Stimulated activated CD4-positive, alpha-beta T cell treated with anti-CD3 and anti-CD28 coated beads, Interleukin-15, amount 100 ng/mL, for 48 hours (primary cell): ENCODE measurements around the gene TSC2.

Experiments used
- DNase-seq, 2 donors: peaks; one replicate each; pipeline ENCODE4 v3.0.0-alpha.2; 2020; ENCODE audit warnings: low read depth in 2 of 2

Gene TSC2

GRCh38 chr16:2047330-2048115 lies at the start of gene TSC2, which contains the start of gene NTHL1:
TSS of gene TSC2 (plus strand) at chr16:2047985. CDS start at chr16:2048616, 631 bp downstream.
TSS of gene NTHL1 (minus strand) at chr16:2047834. CDS start at chr16:2047823, 11 bp downstream.
- peak; percentile 92 to 94 for DNase-seq

GRCh38 chr16:1998360-1998835 lies 49.4 kb upstream of the TSC2 start:
- no peak for DNase-seq

- DNase-seq: no peak
Measured at GRCh38 chr16:1998852-1999801, 48.7 kb upstream of the TSC2 start.

DNA sequence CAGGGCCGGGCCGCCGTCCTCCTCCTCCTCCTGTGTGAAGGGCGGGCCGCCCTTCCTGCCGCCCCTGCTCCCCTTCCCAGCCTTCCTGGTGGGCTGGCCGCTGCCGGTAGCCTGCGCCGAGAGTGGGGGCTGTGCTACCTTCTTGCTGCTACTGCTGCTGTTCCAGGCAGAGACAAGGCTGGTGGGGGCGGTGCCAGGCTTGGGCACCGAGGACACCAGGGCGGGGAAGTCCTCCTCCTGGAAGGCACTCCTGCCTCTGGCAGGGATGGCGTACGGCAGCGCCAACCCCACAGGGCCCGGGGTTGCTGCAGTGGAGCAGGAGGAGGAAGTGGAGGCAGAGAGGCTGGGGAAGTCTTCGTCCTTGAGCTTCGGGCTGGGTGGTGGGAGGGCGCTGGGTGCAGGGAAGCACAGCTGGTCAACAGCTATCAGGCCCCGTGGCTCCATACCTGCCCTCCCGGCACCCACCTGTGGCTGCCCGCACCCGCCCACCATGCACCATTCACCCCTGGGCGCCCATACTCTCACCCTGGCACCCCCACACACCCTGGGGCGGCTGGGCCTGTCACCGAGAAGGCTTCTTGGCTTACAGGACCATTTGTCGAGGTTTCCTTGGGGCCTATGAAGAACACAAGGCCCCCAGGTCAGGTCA lies 47.8 kb upstream of the TSC2 start:
- no peak for DNase-seq

DNA sequence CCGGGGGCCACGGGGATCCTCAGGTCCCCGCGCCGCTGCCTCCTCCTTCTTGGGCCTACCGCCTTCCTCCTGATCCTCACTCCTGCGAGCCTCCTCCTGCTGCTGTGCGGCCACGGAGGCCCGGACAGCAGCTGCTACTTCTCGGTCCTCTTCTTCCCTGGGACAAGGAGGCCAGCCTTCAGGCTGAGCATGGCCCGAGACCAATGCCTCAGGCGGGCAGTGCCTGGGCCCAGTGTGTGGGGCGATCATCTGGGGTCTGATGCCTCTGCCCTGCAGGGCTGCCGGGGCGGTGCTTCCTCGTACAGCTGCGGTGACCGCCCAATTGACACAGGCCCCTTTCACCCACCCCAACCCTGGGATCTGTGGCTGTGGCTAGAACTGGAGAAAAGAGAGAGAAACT lies 46.8 kb upstream of the TSC2 start:
- no peak for DNase-seq

DNA sequence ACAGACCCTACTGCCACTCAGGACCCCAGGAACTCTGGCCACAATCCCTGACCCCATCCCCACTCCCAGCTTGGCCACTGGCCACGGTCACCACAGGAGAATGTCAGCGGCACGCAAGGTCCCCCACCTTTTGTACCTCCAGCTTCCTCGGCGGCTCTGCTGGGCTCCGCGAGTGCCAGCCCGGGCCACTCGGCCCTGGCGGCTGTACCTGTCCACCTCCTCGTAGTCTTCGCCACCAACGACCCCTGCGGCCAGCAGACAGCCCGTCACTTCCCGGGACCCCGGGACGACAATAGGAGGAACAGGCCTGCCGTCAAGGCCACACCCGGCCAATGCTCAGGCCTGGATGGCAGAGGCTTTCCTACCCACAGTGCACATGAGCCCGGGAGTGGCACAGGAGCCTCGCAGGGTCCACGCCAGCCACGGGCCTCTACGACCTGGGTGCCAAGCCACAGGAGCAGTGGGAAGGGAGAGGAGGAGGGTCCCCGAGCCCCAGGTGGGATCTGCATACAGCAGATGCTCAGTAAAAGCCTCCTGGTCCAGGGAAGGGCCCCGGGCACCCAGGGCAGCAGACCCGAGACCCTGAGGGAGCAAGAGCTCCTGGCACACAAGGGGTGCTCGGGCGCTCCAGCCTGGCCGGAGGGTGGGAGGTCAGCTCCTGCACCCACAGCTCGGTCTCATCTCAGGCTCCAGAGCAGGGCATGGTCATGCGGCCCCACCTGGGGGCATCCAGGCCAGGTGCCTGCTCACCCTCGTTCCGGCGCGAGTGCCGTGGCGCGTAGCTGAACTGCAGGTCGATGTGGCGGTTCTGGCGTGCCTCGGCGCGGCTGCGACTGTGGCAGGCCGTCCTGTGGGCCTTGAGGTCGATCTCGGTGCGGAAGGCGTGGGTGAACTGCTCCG lies 46.1 kb upstream of the TSC2 start:
- DNase-seq: no peak

DNA sequence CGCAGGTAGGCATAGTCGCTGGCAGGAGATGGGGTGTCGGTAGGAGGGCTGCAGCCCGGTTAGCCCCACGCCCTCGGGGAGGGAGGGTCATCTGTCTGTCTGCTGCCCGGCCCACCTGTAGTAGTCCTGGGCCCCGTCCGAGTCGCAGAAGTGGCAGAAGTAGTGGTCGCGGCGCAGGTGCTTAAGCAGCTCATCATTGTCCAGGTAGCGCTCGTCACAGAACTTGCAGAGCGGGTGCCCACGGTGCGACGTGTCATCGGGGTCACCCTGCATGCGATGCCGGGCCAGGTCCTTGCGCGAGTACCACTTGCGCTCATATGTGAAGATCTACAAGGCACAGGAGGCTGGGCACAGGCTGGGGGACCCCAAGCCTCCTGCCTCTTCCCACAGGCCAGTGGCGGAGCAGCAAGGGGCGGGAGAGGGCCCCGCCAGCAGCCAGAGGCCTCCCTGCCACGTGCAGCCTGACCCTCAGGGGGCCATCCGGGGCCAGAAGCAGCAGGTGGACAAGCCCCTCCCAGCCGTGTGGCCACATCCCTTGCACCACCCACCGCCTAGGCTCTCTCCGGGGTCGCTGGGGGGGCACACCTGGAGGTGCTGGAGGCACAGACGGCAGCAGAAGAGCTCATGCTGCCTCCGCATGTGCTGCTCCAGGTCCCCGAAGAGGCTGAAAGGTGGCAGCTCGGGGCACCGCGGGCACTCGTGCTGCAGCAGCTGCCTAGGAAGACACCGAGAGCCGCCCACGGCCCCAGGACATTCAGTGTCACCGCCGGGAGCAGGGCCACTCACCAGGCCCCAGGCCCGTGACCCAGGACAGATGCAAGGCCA lies 45.2 kb upstream of the TSC2 start:
- no peak for DNase-seq

- DNase-seq: no peak
Measured at GRCh38 chr16:2003231-2003826, 44.5 kb upstream of the TSC2 start.

- DNase-seq: peak; percentile 77 to 89
Measured at GRCh38 chr16:2003827-2004641, 43.8 kb upstream of the TSC2 start.

- DNase-seq: no peak
Measured at GRCh38 chr16:2004795-2005517, 42.8 kb upstream of the TSC2 start.

DNA sequence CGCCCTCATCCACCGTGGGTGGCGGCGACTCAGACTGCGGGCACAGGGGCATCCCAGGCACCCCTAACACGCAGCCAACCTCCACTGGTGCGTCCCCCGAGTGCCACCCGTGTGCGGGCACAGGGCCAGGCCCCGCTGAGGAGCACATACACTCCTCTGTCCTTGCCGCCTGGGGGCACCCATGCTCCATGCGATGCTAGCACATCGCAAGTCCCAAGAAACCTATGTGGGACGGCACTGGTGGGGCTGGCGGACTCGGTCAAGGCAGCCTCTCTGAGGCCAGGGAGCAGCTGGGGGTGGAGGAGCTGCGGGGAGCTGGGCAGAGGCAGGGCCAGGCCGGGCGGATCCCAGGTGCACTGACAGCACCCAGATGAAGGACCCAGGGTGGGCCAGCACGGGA lies 42.1 kb upstream of the TSC2 start:
- DNase-seq: no peak

GRCh38 chr16:2006317-2006716 lies 41.5 kb upstream of the TSC2 start:
- no peak for DNase-seq

GRCh38 chr16:2007081-2007836 lies 40.5 kb upstream of the TSC2 start:
- DNase-seq: no peak

DNA sequence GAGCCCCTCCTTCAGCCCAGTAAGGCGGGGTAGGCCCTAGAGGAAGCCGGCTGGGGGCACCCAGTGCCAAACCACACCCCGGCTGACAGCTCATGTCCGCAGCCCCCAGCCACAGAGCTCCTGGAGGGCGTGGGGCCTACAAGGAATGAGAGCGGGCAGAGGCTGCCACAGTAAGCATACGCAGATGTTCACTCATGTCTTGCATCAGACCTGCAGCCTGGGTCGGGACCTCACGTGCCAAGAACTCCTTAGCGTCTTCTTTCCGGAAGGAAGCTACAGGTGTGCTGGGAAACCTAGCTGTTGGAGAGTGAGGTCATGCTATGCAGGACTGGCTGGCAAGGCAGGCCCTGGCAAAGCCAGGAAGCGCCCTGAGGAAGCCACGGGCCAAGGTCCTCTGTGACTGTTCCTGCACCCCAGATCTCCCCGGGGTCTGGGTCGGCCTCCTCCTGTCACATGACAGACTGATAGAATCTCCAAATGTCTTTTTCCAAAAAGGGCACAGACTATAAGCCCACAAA lies 39.7 kb upstream of the TSC2 start:
- no peak for DNase-seq

DNA sequence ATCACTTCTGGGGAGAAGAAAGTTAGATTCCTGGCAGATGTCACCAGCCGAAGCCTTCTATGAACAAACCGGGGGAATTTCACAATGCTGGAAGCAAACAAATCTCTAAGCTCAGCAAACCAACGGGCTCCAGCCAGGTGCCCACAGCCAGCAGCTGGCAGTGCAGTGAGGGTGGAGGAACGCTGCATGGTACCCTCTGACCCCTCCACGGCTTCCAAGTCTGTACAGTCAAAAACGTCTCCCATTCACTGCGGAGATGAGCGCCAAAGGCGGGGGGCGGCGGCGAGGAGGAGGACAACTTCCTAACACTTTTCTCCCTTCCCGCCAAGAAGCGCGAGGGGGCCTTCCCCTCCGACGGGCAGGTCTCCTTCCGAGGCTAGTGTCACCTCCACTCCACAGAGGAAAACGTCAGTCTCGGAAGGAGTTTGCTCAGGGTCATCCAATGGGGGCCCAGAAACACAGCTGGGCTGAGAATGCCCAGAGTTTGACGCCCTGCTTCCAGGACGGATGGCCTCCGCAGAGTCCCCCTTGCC lies 39.1 kb upstream of the TSC2 start:
- no peak for DNase-seq

- DNase-seq: no peak
Measured at GRCh38 chr16:2009164-2009711, 38.5 kb upstream of the TSC2 start.
